Activated naive CD4-positive, alpha-beta T cell treated with anti-CD3 and anti-CD28 coated beads, Interleukin-2, amount 50 U/mL, for 24 hours (primary cell): Measurements from ENCODE around the gene UBE2L5.
"Not testable (repeated sequence)": the region's sequence is repeated elsewhere in the genome, so short reads cannot be mapped to it uniquely, and the experiment has no call there.

ENCODE experiments used
- H3K27ac Mint-ChIP-seq: one replicate; pipeline ENCODE4 v1.8.0; 2021; ENCODE audit warnings: mild to moderate bottlenecking, mixed read lengths
- H3K27me3 Mint-ChIP-seq: one replicate; pipeline ENCODE4 v1.8.0; 2021; ENCODE audit warnings: mixed read lengths
- H3K36me3 Mint-ChIP-seq: one replicate; pipeline ENCODE4 v1.8.0; 2021; ENCODE audit warnings: mixed read lengths
- H3K4me1 Mint-ChIP-seq: one replicate; pipeline ENCODE4 v1.8.0; 2021; ENCODE audit warnings: mixed read lengths
- H3K4me3 Mint-ChIP-seq: one replicate; pipeline ENCODE4 v1.8.0; 2021; ENCODE audit warnings: mild to moderate bottlenecking, mixed read lengths
- H3K9me3 Mint-ChIP-seq: one replicate; pipeline ENCODE4 v1.8.0; 2021; ENCODE audit warnings: mixed read lengths

UBE2L5 gene

DNA sequence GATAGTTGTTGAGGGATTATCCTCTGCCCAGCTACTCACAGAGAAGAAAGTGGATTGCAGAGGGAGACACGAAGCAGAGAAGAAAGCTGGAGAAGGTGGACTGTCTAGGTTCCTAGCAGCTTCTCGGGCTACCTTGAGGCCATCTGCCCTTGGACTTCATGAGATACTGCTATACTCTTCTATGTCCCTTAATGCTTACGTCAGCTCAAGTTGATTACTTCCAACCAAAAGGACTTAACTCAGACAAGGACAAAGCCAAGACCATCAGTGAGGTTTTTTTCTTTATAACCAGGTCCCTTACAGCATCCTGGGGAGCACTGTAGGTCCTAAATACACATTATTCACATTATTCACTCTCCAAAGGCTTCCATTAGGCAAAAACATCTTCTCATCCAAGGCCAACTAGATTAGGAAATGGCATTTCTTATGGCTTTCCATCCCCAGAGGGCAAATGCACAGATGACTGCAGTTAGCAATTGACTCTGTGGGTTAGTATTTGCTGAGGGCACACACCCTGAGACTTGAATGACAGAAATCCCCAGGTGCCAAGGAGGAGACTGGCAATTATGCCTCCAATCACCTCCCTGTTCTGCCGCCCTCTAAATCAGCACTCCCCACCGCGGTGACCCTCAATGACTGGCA, 4.1 kb upstream of the UBE2L5 start:
- peaks cover 23% of the 10 kb centered on the region for H3K4me1 Mint-ChIP-seq
- H3K4me3 Mint-ChIP-seq, result no peak overlapping the region
- no peaks in the 10 kb centered on the region for H3K9me3 Mint-ChIP-seq
- no peaks in the 10 kb centered on the region for H3K36me3 Mint-ChIP-seq
- H3K27me3 Mint-ChIP-seq, result no peaks in the 10 kb centered on the region
- H3K27ac Mint-ChIP-seq, result no peak overlapping the region

DNA sequence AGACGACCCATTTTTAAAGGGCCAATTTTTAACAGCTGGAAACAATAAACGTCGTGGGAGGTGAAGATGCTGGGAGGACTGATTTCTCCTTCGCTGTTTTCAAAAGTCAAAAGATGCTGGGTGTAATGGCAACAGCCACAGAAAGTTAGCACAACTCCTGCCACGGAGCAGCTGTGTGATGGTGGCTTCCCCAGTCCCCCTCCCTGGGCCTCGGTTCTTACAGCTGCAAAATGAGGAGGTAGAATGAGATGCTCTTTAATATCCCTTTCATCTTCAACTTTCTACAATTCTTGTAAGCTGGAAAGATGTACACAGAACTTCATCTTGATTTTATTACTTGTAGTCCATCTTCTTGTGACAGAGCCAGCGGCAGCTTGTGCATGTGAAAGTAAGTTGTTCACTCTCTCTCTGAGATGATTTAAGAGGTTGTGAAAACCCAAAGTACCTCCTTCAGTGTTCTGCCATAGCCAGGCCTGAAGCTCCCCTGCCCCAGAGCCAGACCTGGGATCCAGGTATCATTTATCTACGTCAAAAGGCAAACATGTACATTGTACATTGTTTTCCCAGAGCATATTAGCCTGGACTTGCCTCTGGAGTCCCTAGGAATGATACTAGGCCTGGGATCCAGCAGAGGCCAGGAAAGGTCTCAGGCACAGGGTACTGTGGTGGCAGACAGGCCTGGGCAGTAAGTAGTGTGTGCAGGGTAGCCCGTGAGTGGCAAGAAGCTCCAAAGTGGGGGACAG, 3.4 kb upstream of the UBE2L5 start:
- Mint-ChIP-seq H3K27me3 (no peaks in the 10 kb centered on the region), H3K4me3 (no peak overlapping the region), H3K27ac (no peak overlapping the region), H3K9me3 (no peaks in the 10 kb centered on the region), H3K36me3 (no peaks in the 10 kb centered on the region), H3K4me1 (peaks cover 23% of the 10 kb centered on the region)

DNA sequence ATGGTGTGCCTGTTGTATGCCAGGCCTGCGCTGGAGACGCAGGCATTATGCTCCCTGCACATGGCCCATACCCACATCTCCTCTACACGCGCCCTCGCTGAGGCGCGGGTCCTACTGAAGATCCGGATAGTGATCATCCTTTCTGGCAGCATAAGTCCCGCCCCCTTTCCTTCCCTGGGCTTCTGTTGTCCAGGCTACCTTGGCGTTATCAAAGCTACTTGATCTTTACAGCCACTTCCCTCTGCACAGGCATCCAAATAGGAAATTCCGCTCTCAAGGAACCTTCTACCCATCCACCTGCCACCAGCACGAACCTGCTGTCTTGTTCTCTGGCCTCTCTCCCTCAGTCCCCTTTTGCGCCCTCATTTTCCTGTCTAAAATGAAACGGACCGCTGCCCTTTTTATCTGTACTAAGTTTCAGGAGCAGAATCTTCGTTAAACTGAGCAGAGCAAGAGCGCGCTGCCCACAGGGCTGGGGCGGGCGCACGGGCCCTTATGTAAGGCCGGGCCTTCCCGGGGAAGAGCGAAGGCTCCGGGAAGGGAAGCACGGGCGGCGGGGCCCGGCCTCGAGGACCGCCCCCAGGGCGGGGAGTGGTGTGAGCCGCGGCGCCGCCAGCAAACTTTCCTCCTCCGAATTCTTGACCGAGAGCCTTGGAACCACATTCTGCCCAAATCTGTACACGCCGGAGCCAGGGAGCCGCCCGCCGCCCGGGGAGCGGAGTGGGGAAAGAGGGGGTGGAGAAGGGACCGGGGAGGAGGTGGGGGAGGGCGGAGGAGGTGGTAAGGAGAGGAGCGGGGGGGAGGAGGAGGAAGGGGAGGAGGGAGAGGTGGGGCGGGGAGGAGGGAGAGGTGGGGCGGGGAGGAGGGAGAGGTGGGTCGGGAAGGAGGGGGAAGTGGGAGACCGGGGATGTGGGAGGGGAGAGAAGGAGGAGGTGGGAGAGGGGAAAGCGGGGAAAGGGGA, 920 bp upstream of the UBE2L5 start:
- H3K27me3 Mint-ChIP-seq, result no peaks in the 10 kb centered on the region
- H3K4me1 Mint-ChIP-seq, result peaks cover 13% of the 10 kb centered on the region
- H3K9me3 Mint-ChIP-seq, result no peaks in the 10 kb centered on the region
- no peaks in the 10 kb centered on the region for H3K36me3 Mint-ChIP-seq
- peak overlapping the region; percentile 70 for H3K4me3 Mint-ChIP-seq
- no peak overlapping the region for H3K27ac Mint-ChIP-seq

DNA sequence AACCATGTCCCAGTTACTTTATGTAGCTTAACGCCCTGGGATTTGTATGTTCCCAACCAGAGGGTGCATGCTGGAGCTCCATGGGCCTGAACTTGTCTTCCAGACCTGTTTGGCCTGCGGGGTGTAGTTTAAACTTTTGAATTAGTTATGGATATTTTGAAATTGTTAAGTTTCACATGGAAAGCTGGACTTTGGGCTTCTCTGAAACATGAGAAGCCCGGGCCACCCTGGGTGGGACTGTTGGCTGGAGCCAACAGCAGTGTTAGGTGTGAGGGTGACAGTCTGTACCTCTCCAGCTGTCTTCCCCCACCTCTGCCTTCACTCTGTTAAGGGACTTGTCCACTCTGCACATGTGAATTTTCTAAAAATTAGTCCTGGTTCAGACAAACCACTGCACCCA, 1.6 kb downstream of the UBE2L5 start:
- H3K4me3 Mint-ChIP-seq, result no peak overlapping the region
- no peaks in the 10 kb centered on the region for H3K27me3 Mint-ChIP-seq
- H3K36me3 Mint-ChIP-seq, result no peaks in the 10 kb centered on the region
- no peaks in the 10 kb centered on the region for H3K9me3 Mint-ChIP-seq
- no peak overlapping the region for H3K27ac Mint-ChIP-seq
- peaks cover 13% of the 10 kb centered on the region for H3K4me1 Mint-ChIP-seq

DNA sequence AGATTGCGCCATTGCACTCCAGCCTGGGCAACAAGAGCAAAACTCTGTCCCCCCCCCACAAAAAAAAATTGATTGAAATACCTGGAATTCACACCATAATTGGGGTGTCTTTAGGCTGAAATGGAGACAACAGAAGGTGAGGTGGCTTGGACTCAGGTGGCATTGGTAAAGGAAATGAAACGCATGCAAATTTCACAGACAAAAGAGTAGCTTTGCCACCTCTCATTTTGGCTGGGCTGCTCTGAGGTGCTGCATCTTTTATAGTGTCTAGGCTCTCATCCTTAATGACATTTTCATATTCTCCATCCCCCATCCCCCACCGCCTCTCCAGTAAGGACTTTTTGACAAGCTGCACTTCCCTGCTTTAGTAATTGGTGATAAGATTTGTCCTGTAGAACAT, 6.9 kb downstream of the UBE2L5 start:
- peak overlapping the region; percentile 65 for H3K27ac Mint-ChIP-seq
- peak overlapping the region; percentile 23 for H3K4me3 Mint-ChIP-seq
- no peaks in the 10 kb centered on the region for H3K27me3 Mint-ChIP-seq
- H3K36me3 Mint-ChIP-seq, result no peaks in the 10 kb centered on the region
- H3K4me1 Mint-ChIP-seq, result peaks cover 28% of the 10 kb centered on the region
- no peaks in the 10 kb centered on the region for H3K9me3 Mint-ChIP-seq

DNA sequence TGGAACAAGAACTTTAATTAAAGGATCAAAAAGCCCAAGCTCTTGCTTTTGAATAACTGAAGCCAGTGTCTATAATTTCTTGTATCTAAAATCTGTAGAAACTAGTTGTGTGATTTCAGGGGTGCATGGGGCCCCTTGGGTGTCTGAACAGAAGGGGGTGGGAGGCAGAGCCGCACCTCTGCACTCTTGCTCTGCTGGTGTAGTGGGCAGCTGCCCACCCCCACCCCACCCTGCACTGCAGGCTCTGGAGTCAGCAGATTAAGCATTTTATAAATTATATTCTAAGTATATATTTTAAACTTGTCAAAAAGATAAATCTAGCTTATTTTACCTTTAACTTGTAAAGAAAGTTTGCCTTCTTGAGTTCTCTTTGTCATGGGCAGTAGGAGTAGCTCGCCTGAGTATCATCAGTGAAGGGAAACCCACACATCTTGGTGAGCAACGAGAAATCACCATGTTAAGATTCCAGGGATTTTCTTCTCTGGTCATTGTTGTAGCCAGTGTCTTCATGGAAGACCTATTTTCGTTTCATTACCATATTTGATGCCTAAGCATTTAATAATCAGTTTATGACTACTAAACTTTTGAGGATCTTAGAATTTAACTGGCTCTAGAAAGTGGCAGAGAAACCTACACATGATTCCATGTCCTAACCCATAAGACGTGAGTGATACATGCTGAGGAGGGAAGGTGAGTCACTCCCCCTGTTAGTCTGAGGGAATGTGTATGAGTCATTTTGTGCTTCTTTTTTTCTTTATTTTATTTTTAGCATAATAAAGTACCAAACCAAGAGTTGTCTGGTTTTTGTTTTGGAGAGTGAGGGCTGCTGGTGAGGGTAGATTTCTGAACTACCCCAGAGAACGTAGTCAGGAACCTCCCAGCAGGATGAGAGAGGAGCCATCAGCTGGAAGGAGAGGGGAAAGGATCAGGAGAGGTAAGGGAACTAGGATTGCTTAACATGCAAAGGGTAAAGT, 7.7 kb downstream of the UBE2L5 start:
- Mint-ChIP-seq H3K4me3 (peak overlapping the region; percentile 82), H3K27me3 (no peaks in the 10 kb centered on the region), H3K36me3 (no peaks in the 10 kb centered on the region), H3K27ac (peak overlapping the region; percentile 97), H3K4me1 (peaks cover 28% of the 10 kb centered on the region), H3K9me3 (no peaks in the 10 kb centered on the region)

DNA sequence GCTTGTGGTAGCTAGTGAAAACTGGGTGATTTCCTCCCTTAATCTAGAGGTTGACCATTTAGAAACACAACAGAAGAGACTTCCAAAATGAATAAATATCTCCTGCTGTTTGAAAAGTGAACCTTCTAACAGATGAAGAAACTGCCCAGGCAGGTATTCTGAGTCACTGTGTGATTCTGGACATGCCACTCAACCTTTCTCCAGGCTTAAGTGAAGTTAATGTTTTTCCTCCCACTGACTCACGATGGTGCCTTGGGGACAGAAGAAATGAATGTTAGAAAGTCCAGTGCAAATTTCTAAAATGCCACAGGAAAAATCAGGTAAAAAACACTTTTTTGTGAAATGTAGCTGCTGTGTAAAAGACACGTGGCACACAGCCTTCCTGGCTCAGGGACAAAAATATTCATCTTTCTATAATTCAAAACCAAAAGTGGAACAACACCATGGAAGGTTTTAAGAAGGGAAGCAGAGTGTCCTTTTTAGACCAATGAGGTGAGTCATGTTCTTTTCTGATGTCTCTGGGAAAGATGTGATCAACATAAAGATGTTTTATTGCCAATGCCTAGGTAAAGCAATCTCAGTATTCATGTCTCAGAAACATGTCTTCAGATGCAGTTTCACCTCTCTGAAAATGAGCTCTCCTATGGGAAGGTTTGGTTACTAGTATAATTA, 9.1 kb downstream of the UBE2L5 start:
- Mint-ChIP-seq H3K9me3 (no peaks in the 10 kb centered on the region), H3K4me1 (peaks cover 28% of the 10 kb centered on the region), H3K27ac (peak overlapping the region; percentile 97), H3K36me3 (no peaks in the 10 kb centered on the region), H3K4me3 (peak overlapping the region; percentile 82), H3K27me3 (no peaks in the 10 kb centered on the region)

DNA sequence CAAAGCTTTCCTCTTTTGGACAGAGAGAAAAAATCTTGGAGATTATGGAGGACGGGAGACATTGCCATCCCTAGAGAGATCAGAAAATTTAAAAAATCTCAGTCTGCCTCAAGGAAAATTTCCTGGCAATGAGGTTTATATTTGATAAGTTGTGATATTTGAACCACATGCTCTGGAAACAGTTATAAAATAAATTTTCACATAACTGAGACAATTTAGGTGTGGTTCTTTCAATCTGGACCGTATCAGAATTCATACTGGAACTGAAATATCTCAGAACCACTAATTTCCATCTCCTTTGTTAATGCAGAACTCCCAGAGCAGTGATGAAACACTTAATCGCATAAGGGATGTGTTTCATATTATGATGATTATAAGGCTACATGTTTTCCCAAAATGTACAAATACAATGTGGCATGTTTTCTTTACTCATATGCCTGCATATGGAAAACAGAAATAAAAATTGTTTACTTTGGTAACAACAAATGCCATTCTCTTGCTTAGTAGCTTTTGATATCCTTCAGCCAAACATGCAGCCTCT, 13.7 kb downstream of the UBE2L5 start:
- H3K4me1 Mint-ChIP-seq, result peaks cover 12% of the 10 kb centered on the region
- no peaks in the 10 kb centered on the region for H3K9me3 Mint-ChIP-seq
- no peaks in the 10 kb centered on the region for H3K27me3 Mint-ChIP-seq
- H3K27ac Mint-ChIP-seq, result no peak overlapping the region
- no peak overlapping the region for H3K4me3 Mint-ChIP-seq
- no peaks in the 10 kb centered on the region for H3K36me3 Mint-ChIP-seq

DNA sequence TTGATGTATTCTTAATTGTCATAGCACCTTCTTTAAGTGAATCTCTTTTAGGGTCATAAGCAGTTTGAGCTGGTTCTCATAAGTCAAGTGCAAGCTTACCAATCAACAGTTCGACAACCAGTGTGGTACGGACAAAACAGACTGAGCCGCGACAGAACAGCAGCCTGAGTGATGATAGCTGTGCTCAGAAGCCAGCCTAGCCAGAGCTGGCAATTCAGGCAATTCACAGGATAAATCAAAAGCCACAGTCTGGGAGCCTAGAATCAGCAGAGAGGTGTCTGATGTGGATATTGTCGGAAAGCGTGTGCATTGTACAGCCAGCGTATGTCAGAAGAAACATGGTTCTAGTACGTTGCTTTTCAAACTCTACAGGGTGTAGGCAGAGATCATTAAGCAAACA, 14.9 kb downstream of the UBE2L5 start:
- Mint-ChIP-seq H3K4me3 (no peak overlapping the region), H3K9me3 (no peaks in the 10 kb centered on the region), H3K27me3 (no peaks in the 10 kb centered on the region), H3K4me1 (peaks cover 4% of the 10 kb centered on the region), H3K27ac (no peak overlapping the region), H3K36me3 (no peaks in the 10 kb centered on the region)

DNA sequence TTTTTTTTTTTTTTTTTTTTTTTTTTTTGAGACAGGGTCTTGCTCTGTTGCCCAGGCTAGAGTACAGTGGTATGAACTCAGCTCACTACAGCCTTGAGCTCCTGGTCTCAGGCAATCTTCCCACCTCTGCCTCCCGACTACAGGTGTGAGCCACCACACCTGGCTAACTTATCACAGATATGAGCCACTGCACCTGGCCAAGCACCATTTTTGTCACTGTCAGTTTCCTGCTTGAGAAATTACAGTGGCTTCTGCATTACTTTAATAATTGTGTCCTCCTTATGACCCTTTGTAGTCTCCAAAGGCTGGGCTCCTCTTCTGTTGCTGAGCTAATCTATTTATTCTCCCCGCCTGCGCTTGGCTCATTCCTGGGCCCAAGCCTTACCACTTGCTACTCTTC, 16.0 kb downstream of the UBE2L5 start:
- H3K27ac Mint-ChIP-seq, result no peak overlapping the region
- H3K9me3 Mint-ChIP-seq, result no peaks in the 10 kb centered on the region

DNA sequence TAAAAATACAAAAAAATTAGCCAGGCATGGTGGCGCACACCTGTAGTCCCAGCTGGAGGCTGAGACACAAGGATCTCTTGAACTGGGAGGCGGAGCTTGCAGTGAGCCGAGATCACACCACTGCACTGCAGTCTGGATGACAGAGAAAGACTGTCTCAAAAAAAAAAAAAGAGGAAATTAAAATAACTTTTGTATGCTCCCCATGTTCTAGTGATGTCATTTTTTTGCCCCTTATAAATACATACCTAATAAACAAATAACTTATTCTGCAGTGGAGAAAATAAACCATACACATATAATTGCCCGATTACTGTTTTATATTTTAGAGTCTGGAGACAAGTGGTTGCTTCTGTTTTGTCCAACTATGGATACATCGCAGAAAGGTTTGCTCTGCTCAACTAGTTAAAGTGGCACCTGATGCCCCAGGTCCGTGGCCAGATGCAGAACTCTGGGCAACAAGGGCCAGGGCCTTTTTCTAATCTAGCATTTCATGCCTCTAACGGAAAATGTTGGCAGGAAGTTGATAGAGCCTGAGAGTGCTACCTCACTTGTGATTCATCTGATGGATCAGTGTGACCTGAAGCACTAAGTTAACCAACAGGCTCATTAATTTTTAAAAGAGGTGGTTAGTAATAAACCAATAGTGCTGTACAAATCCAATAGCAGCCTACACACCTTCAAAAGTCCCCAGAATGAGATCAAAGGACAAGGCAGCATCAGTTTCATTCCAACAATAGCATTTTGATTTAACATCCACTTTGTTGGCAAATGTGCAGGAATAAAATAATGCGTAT, 18.8 kb downstream of the UBE2L5 start:
- H3K4me1 Mint-ChIP-seq, result peaks cover 7% of the 10 kb centered on the region
- H3K27me3 Mint-ChIP-seq, result peaks cover 3% of the 10 kb centered on the region
- H3K9me3 Mint-ChIP-seq, result no peaks in the 10 kb centered on the region
- no peak overlapping the region for H3K27ac Mint-ChIP-seq
- no peaks in the 10 kb centered on the region for H3K36me3 Mint-ChIP-seq
- H3K4me3 Mint-ChIP-seq, result no peak overlapping the region

More for the DNA sequence above, 16.0 kb downstream of the UBE2L5 start:
- peaks cover 4% of the 10 kb centered on the region for H3K4me1 Mint-ChIP-seq
- no peak overlapping the region for H3K4me3 Mint-ChIP-seq
- H3K27me3 Mint-ChIP-seq, result no peaks in the 10 kb centered on the region
- H3K36me3 Mint-ChIP-seq, result no peaks in the 10 kb centered on the region

DNA sequence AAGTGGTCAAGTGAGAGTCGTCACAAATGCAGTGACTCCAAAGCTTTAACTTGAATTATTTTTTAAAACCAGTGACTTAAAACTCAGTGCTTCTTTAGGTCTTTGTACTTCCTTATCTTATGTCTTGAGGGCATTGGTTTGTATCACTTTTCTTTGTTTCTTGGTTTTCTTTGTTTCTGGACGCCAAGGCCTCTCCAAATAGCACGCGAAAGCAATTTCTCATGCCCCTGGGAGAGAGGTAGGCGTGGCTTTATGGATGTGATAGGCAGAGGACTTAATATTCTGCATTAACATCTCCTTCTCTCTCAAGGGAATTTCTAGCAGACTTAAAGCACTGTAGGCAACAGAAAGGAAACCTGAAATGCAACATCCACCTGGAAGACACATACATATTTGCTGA, 20.6 kb downstream of the UBE2L5 start:
- no peak overlapping the region for H3K4me3 Mint-ChIP-seq
- H3K4me1 Mint-ChIP-seq, result peaks cover 11% of the 10 kb centered on the region
- H3K27me3 Mint-ChIP-seq, result peaks cover 3% of the 10 kb centered on the region
- H3K9me3 Mint-ChIP-seq, result no peaks in the 10 kb centered on the region
- no peak overlapping the region for H3K27ac Mint-ChIP-seq
- H3K36me3 Mint-ChIP-seq, result no peaks in the 10 kb centered on the region

DNA sequence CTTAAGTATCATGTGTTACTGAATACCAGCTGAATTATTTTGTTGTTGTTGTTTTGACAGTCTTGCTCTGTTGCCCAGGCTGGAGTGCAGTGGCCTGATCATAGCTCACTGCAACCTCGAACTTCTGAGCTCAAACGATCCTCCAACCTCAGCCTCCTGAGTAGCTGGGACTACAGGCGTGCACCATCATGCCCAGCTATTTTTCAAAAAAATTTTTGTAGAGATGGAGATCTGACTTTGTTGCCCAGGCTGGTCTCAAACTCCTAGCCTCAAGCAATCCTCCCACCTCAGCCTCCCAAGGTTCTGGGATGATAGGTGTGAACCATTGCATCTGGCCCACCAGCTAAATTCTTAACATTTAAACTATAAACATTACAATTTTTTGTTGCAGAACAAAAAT, 21.2 kb downstream of the UBE2L5 start:
- H3K9me3 Mint-ChIP-seq, result not testable (repeated sequence)
- H3K4me1 Mint-ChIP-seq, result peaks cover 11% of the 10 kb centered on the region

More for the DNA sequence above, 21.2 kb downstream of the UBE2L5 start:
- not testable (repeated sequence) for H3K27ac Mint-ChIP-seq, H3K27me3 Mint-ChIP-seq, H3K4me3 Mint-ChIP-seq, H3K36me3 Mint-ChIP-seq
